ENCODE data around the gene PRKAA2.
A peak's percentile ranks its signal among the peaks of the same experiment; 100 is the strongest.

PRKAA2 gene

GRCh38 chr1:56713112-56713511, 68.0 kb downstream of the PRKAA2 start:
- no peak for DNase-seq (ENCODE audit: low read depth)

GRCh38 chr1:56715156-56715555, 70.0 kb downstream of the PRKAA2 start:
- peak; percentile 60 for DNase-seq (ENCODE audit: low read depth)

- DNase-seq (ENCODE audit: low read depth), result no peak
These were observed 74.1 kb downstream of the PRKAA2 start for GRCh38 chr1:56719171-56719570.

DNA sequence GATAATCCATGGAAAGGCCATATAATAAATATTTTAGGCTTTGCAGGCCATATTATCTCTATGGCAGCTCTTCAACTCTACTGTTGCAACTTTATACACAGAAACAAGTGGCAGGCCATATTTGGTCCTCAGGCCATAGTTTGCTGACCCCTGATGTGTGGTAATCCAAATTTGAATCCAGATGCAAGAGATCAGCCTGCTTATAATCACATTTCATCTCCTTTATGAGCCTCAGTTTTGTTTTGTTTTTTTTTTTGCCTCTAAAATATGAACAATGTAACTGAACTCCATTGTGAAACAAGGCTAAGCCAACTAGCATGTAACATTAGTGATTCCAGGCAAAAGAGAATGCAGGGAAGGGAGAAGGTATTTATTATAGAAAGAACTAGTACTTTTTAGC, 81.6 kb downstream of the PRKAA2 start:
- DNase-seq (ENCODE audit: low read depth), result no peak

GRCh38 chr1:56728964-56729363, 83.8 kb downstream of the PRKAA2 start:
- DNase-seq (ENCODE audit: low read depth), result no peak

GRCh38 chr1:56745231-56745630, 100.1 kb downstream of the PRKAA2 start:
- DNase-seq (ENCODE audit: low read depth), result no peak

DNA sequence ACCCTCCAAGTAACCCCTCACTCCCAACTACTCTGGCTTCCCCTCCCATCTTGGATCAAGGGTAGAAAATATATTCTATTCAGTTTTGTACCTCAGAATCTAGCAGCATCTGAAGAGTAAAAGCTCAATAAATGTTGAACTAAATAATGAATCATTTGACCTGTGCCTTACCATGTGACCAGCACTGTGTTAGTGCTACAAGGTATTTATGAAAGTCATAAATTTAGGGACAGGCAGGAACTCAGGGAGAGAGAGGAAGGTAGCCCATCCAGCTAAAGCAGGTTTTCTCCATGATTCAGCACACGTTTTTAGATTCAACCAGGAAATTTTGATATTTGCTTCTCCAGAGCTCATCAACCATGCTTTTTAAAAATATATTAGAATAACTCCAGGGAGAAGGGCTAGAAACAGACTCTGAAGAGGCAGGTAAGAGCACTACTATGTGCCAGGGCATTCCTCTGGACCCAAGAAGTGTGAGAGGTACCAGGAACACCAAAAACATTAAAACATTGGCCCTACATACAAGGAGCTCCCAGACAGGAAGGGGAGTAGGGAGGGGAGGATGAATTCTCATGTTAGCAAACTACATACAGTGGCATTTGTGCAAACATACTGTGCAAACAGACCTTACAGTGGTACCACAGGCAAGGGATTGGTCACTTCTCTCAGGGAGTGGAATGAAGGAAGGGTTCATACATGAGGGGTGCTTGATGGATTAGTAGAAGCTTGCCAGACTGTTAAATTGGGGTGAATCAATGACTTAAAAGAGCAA, 109.8 kb downstream of the PRKAA2 start:
- DNase-seq (ENCODE audit: low read depth), result no peak

- DNase-seq (ENCODE audit: low read depth), result no peak
These were observed 110.8 kb downstream of the PRKAA2 start for GRCh38 chr1:56755911-56756310.

GRCh38 chr1:56758135-56758534, 113.0 kb downstream of the PRKAA2 start:
- no peak for DNase-seq (ENCODE audit: low read depth)

DNA sequence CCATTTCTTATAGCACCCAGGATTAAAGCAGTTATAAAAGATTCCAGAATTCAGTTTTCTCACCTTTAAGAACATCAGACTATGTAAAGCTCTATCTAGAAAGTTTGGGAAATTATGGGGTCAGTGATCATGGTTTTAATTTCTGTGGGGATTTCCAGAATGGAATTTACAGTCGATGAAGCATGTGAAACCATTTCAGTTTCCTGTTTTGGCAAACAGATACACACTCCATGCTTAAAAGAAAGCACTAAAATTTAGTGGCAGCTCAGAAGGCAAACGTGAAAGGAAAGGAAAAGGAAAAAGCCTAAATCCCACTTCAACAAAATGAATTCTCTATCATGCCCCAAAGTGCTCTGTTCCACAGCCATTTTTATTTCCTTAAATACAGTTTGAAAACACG, 113.7 kb downstream of the PRKAA2 start:
- DNase-seq (ENCODE audit: low read depth), result no peak
